DOHH2 (cell line): ENCODE results near the gene SLC25A10.

Source experiments
- H3F3A ChIP-seq: fragments of 200-600 bp; sonication (generic), shearing (Covaris generic); 2 replicates; pipeline ENCODE4 v1.6.0; 2016; ENCODE audit warnings: antibody characterized with exemption, mild to moderate bottlenecking; ENCODE audit not compliant: control insufficient read depth, insufficient read depth
- H3K27ac ChIP-seq: fragments of 200-600 bp; sonication (generic); 2 replicates; pipeline ENCODE4 v1.5.1; 2014; ENCODE audit warnings: low read depth, mild to moderate bottlenecking, low read length, moderate library complexity
- H3K27me3 ChIP-seq: fragments of 200-600 bp; sonication (generic); 2 replicates; pipeline ENCODE4 v1.6.1; 2014; ENCODE audit warnings: mild to moderate bottlenecking, low read length, mixed read lengths; ENCODE audit not compliant: control insufficient read depth
- H3K36me3 ChIP-seq: fragments of 200-600 bp; sonication (generic); 2 replicates; pipeline ENCODE4 v1.6.1; 2014; ENCODE audit warnings: mild to moderate bottlenecking, low read length, moderate library complexity, mixed read lengths; ENCODE audit not compliant: control insufficient read depth
- H3K4me1 ChIP-seq: fragments of 200-600 bp; sonication (generic); 2 replicates; pipeline ENCODE4 v1.6.1; 2014; ENCODE audit warnings: mild to moderate bottlenecking, low read length, mixed read lengths; ENCODE audit not compliant: control insufficient read depth
- H3K4me2 ChIP-seq: fragments of 200-600 bp; sonication (generic); 2 replicates; pipeline ENCODE4 v1.6.0; 2014; ENCODE audit warnings: mild to moderate bottlenecking, low read length, moderate library complexity
- H3K4me3 ChIP-seq: fragments of 200-600 bp; sonication (generic); 2 replicates; pipeline ENCODE4 v1.5.1; 2014; ENCODE audit warnings: mild to moderate bottlenecking, low read length, mixed read lengths
- H3K79me2 ChIP-seq: fragments of 200-600 bp; sonication (generic); 2 replicates; pipeline ENCODE4 v1.6.1; 2014; ENCODE audit warnings: mild to moderate bottlenecking, low read length, mixed read lengths; ENCODE audit not compliant: control insufficient read depth
- H3K9me2 ChIP-seq: fragments of 200-600 bp; sonication (generic); replicated peaks from 2 replicates; pipeline ENCODE4 v1.6.1; 2014; ENCODE audit warnings: mild to moderate bottlenecking, low read length, mixed read lengths; ENCODE audit not compliant: control insufficient read depth
- H3K9me3 ChIP-seq: fragments of 200-600 bp; sonication (generic); 2 replicates; pipeline ENCODE4 v1.6.1; 2014; ENCODE audit warnings: antibody characterized with exemption, low read length, mixed read lengths; ENCODE audit not compliant: control insufficient read depth, insufficient read depth
- H4K20me1 ChIP-seq: fragments of 200-600 bp; sonication (generic); 2 replicates; pipeline ENCODE4 v1.6.0; 2014; ENCODE audit warnings: low read depth, mild to moderate bottlenecking, antibody characterized with exemption, low read length, moderate library complexity; ENCODE audit not compliant: control insufficient read depth, insufficient read depth
- EZH2phosphoT487 ChIP-seq: fragments of 200-600 bp; sonication (generic); IDR thresholded peaks from 2 replicates; pipeline ENCODE4 v1.6.1; 2017; ENCODE audit warnings: borderline replicate concordance, mild to moderate bottlenecking, antibody characterized with exemption, low read length, moderate library complexity, mixed read lengths
- TF ChIP-seq, protein P1 (sequence below): fragments of 200-600 bp; sonication (generic); IDR thresholded peaks from one replicate; pipeline ENCODE4 v1.5.1; 2014; ENCODE audit warnings: antibody characterized with exemption, mild to moderate bottlenecking, low read depth, low read length; ENCODE audit not compliant: poor library complexity, severe bottlenecking

The SLC25A10 gene

DNA sequence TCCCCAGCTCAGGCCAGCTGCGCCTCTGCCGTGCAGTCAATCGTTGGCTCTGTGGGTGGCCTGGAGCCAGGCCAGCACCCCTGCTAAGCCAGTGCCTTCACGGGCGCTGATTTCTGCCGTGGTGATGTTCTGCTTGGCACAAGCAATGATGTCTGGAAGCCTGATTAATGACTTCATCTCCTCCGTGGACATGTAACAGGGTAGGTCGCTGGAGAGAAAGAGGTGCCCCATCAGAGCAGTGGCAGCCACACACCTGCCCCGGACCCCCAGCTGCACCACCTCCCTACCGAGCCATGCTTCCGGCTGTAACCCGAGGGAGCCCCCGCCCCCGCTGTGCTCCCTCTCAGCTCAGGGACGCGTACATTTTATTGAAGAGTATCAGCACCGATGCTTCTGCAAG is 30.4 kb upstream of the SLC25A10 start:
- H4K20me1 ChIP-seq = peaks cover 19% of the 10 kb centered on the region; the same call in 1 of the 2 replicates
- H3K36me3 ChIP-seq = peaks cover 40% of the 10 kb centered on the region
- TF ChIP-seq EZH2phosphoT487 = no peak
- TF ChIP-seq, protein P1, sequence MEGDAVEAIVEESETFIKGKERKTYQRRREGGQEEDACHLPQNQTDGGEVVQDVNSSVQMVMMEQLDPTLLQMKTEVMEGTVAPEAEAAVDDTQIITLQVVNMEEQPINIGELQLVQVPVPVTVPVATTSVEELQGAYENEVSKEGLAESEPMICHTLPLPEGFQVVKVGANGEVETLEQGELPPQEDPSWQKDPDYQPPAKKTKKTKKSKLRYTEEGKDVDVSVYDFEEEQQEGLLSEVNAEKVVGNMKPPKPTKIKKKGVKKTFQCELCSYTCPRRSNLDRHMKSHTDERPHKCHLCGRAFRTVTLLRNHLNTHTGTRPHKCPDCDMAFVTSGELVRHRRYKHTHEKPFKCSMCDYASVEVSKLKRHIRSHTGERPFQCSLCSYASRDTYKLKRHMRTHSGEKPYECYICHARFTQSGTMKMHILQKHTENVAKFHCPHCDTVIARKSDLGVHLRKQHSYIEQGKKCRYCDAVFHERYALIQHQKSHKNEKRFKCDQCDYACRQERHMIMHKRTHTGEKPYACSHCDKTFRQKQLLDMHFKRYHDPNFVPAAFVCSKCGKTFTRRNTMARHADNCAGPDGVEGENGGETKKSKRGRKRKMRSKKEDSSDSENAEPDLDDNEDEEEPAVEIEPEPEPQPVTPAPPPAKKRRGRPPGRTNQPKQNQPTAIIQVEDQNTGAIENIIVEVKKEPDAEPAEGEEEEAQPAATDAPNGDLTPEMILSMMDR = no peak
- no peak overlapping the region for H3K27ac ChIP-seq
- no peaks in the 10 kb centered on the region for H3K9me2 ChIP-seq
- H3K4me1 ChIP-seq = peaks cover 22% of the 10 kb centered on the region
- H3K4me3 ChIP-seq = no peak overlapping the region
- peaks cover 51% of the 10 kb centered on the region for H3K79me2 ChIP-seq
- H3K4me2 ChIP-seq = no peak overlapping the region
- no peaks in the 10 kb centered on the region for H3F3A ChIP-seq
- H3K27me3 ChIP-seq = no peaks in the 10 kb centered on the region
- H3K9me3 ChIP-seq = no peaks in the 10 kb centered on the region

GRCh38 chr17:81682565-81683207 is 29.4 kb upstream of the SLC25A10 start:
- TF ChIP-seq, protein P1 = no peak
- TF ChIP-seq EZH2phosphoT487 = no peak
- peak overlapping the region; percentile 92 for H3K4me3 ChIP-seq
- peaks cover 62% of the 10 kb centered on the region for H3K79me2 ChIP-seq
- H3K27ac ChIP-seq = peak overlapping the region; percentile 52
- peaks cover 22% of the 10 kb centered on the region for H3K4me1 ChIP-seq
- H3K27me3 ChIP-seq = no peaks in the 10 kb centered on the region
- H3K9me3 ChIP-seq = no peaks in the 10 kb centered on the region
- no peaks in the 10 kb centered on the region for H3K9me2 ChIP-seq
- peak overlapping the region; percentile 91 for H3K4me2 ChIP-seq
- H4K20me1 ChIP-seq = peaks cover 19% of the 10 kb centered on the region; the same call in 1 of the 2 replicates
- H3K36me3 ChIP-seq = peaks cover 50% of the 10 kb centered on the region
- H3F3A ChIP-seq = no peaks in the 10 kb centered on the region

GRCh38 chr17:81683208-81683583 is 28.9 kb upstream of the SLC25A10 start:
- TF ChIP-seq, protein P1 = no peak
- TF ChIP-seq EZH2phosphoT487 = no peak
- Histone ChIP-seq H3K79me2 (peaks cover 67% of the 10 kb centered on the region), H3F3A (no peaks in the 10 kb centered on the region), H4K20me1 (peaks cover 19% of the 10 kb centered on the region; the same call in 1 of the 2 replicates), H3K27ac (peak overlapping the region; percentile 52), H3K4me2 (peak overlapping the region; percentile 91), H3K4me1 (peaks cover 22% of the 10 kb centered on the region), H3K9me2 (no peaks in the 10 kb centered on the region), H3K36me3 (peaks cover 55% of the 10 kb centered on the region), H3K4me3 (peak overlapping the region; percentile 92), H3K9me3 (no peaks in the 10 kb centered on the region), H3K27me3 (no peaks in the 10 kb centered on the region)
